ENCODE results near the gene PYURF.

Gene PYURF, protein sequence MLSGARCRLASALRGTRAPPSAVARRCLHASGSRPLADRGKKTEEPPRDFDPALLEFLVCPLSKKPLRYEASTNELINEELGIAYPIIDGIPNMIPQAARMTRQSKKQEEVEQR

DNA sequence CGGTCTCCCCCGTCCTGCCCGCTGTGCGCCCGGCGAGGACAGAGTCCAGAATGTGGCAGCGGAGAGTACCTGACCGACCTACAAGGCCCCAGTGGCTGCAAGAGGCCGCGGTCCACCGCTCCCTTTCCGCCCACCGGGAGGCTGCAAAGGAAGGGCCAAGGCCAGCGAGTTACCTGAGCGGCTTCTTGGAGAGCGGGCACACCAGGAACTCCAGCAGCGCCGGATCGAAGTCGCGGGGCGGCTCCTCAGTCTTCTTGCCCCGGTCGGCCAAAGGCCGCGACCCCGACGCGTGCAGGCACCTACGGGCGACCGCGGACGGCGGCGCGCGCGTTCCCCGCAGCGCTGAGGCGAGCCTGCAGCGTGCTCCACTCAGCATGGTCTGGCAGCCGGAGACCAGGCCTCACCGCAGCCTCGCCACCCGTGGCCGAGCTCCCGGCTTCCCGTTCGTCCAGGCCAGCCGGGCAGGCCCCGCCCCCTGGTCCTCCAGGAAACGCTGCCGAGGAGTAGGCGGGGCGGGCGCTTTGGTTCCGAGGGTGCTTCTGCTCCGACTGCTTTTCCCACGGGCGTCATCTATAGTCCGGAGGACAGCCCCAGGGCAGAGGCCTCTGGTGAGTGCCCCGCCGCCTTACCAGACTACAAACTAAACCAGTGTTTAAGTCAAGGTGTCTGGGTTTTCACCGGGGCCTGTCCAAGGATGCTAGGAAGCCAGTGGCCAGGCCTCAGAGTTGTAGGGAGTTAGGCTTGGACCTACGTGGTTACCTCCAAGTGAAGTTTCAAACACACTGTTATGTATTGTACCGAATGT, at the start of gene PYURF:
PYURF (minus strand) TSS at position 452 of the 805 bp plus-strand sequence; CDS start at position 376, 76 bp downstream.
- TF ChIP-seq, protein P1, sequence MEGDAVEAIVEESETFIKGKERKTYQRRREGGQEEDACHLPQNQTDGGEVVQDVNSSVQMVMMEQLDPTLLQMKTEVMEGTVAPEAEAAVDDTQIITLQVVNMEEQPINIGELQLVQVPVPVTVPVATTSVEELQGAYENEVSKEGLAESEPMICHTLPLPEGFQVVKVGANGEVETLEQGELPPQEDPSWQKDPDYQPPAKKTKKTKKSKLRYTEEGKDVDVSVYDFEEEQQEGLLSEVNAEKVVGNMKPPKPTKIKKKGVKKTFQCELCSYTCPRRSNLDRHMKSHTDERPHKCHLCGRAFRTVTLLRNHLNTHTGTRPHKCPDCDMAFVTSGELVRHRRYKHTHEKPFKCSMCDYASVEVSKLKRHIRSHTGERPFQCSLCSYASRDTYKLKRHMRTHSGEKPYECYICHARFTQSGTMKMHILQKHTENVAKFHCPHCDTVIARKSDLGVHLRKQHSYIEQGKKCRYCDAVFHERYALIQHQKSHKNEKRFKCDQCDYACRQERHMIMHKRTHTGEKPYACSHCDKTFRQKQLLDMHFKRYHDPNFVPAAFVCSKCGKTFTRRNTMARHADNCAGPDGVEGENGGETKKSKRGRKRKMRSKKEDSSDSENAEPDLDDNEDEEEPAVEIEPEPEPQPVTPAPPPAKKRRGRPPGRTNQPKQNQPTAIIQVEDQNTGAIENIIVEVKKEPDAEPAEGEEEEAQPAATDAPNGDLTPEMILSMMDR (conservative IDR thresholded peaks at IDR 0.05): no peak
- TF ChIP-seq ZFX (IDR thresholded peaks at IDR 0.05): peak; percentile 99
- H3K27ac ChIP-seq: peak within 1 kb of the TSS; percentile 91

DNA sequence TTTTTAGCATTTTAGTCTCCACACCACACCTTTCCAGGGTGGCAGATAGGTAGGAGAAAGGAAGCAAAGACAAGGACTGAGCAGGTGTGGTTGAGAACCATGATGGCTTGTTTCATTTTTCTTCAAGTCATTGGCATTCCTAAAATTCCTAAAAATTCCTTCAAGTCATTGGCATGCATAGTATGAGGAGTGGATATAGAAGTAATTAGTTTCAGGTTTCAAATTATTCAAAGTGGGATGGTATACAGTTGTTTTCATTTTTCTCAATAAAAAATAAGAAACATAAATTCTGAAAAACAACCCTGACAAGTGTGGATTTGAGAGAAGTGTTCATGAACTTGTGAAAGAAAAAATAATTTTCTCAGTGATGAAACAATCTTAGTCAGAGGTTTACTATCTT, 46.4 kb upstream of the PYURF start:
- H3K27ac ChIP-seq: no peak overlapping the region
- TF ChIP-seq, protein P1 (conservative IDR thresholded peaks at IDR 0.05): no peak
- TF ChIP-seq ZFX (IDR thresholded peaks at IDR 0.05): no peak

DNA sequence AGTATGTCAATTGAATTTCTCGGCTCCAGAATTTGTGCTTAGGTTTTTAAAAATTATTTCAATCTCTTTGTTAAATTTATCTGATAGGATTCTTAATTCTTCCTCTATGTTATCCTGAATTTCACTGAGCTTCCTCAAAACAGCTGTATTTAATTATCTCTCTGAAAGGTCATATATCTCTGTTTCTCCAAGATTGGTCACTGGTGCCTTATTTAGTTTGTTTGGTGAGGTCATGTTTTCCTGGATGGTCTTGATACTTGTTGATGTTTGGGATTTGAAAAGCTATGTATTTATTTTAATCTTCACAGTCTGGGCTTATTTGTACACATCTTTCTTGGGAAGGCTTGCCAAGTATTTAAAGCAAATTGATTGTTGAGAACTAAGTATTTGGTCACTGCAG, 44.0 kb upstream of the PYURF start:
- TF ChIP-seq, protein P1 (conservative IDR thresholded peaks at IDR 0.05): no peak
- TF ChIP-seq ZFX (IDR thresholded peaks at IDR 0.05): no peak
- no peak overlapping the region for H3K27ac ChIP-seq

DNA sequence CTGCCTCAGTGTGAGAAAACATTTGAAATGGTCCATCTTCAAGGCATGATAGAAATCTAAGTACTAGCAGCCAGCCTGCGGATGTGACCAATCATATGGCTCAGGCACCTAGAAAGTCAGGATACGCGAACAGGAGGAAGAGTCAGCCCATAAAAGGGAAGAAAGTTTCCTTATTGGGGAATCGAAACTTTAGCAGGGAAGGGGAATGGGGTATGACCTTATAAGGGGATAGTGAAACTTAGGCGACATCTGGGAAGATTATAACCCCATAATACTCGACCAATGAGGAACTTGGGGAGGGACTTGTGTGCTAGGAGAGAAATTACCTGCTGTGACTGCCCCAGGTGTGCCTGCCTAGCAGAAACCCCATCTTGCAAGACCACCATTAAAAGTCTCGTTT, 26.2 kb upstream of the PYURF start:
- TF ChIP-seq, protein P1 (conservative IDR thresholded peaks at IDR 0.05): no peak
- TF ChIP-seq ZFX (IDR thresholded peaks at IDR 0.05): no peak
- no peak overlapping the region for H3K27ac ChIP-seq

DNA sequence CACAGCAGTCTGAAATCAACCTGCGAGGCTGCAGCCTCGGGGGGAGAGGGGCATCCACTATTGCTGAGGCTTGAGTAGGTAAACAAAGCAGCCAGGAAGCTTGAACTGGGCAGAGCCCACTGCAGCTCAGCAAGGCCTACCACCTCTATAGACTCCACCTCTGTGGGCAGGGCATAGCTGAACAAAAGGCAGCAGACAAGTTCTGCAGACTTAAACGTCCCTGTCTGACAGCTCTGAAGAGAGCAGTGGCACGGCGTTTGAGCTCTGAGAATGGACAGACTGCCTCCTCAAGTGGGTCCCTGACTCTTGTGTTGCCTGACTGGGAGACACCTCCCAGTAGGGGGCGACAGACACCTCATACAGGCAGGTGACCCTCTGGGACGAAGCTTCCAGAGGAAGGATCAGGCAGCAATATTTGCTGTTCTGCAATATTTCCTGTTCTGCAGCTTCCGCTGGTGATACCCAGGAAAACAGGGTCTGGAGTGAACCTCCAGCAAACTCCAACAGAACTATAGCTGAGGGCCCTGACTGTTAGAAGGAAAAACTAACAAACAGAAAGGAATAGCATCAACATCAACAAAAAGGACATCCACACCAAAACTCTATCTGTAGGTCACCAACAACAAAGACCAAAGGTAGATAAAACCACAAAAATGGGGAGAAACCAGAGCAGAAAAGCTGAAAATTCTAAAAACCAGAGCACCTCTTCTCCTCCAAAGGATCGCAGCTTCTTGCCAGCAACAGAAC, 15.9 kb upstream of the PYURF start:
- TF ChIP-seq, protein P1 (conservative IDR thresholded peaks at IDR 0.05): peak; percentile 88

DNA sequence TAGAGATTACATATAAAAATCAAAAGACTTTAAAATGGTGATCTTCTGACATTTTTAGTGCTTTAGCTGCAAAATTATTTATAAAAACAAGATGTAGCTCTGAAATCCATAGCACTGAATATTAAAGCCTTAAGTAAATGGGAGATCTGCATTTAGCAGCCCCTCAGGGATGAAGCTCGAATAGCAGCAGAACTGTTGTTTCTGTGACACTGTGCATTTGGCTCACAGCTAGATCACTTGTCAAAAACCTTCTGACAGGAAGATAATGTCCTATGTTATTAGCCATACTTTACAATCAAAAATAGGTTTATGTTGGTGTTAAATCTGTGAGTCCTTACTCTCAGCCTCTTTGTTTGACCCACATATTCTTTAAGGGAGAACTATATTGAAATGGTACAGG, 14.1 kb upstream of the PYURF start:
- TF ChIP-seq ZFX (IDR thresholded peaks at IDR 0.05): no peak
- TF ChIP-seq, protein P1 (conservative IDR thresholded peaks at IDR 0.05): no peak
- H3K27ac ChIP-seq: no peak overlapping the region

More for the DNA sequence above, 15.9 kb upstream of the PYURF start:
- H3K27ac ChIP-seq: peak overlapping the region; percentile 26

All from C4-2B (cell line).